Stomach (tissue), 4 donors: ENCODE results near the gene ANKRD11.

ENCODE experiments used
- EP300 ChIP-seq: sonication (generic); formaldehyde crosslinking; IDR thresholded peaks from one replicate; pipeline ENCODE4 v1.6.1; 2017; ENCODE audit warnings: antibody characterized with exemption
- POLR2A ChIP-seq, 4 donors: fragments of 450-650 bp; IDR thresholded peaks; one replicate each; pipeline ENCODE4 v1.6.1; 2016; ENCODE audit warnings: antibody characterized with exemption in 4 of 4, control low read depth in 2 of 4, mild to moderate bottlenecking in 1 of 4, moderate library complexity in 1 of 4
- POLR2AphosphoS5 ChIP-seq, 3 donors: sonication (generic); formaldehyde crosslinking; IDR thresholded peaks; one replicate each; pipeline ENCODE4 v1.6.1; 2016; ENCODE audit warnings: antibody characterized with exemption in 3 of 3
- TF ChIP-seq, protein P1 (sequence below), 7 experiments: fragments of 450-650 bp in 4 of 7; fragments of 200-600 bp in 3 of 7; sonication (generic) in 3 of 7; IDR thresholded peaks; one replicate each; pipeline ENCODE4 v1.5.1; 2016 to 2019; ENCODE audit warnings: antibody characterized with exemption in 7 of 7, control low read depth in 2 of 7, mild to moderate bottlenecking in 1 of 7

DNA sequence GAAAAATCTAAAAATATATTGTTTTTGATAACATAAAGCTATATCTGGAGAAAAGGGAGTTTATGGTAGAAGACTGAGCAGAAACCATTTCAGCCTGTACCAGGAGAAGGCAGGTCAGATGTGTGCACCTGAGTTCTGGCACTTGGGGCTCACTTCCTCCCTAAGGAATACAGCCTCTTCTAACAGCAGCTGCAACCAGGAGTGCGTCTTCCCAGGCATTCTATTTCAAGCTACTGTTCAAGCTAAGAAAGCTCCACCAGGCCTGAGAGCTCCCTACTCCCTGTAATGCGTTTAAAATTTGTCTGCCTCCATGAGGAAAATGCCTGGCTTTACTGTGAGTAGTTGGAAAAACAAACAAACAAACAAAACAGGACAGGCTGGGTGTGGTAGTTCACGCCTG lies 176.8 kb downstream of the ANKRD11 start:
- TF ChIP-seq, protein P1, sequence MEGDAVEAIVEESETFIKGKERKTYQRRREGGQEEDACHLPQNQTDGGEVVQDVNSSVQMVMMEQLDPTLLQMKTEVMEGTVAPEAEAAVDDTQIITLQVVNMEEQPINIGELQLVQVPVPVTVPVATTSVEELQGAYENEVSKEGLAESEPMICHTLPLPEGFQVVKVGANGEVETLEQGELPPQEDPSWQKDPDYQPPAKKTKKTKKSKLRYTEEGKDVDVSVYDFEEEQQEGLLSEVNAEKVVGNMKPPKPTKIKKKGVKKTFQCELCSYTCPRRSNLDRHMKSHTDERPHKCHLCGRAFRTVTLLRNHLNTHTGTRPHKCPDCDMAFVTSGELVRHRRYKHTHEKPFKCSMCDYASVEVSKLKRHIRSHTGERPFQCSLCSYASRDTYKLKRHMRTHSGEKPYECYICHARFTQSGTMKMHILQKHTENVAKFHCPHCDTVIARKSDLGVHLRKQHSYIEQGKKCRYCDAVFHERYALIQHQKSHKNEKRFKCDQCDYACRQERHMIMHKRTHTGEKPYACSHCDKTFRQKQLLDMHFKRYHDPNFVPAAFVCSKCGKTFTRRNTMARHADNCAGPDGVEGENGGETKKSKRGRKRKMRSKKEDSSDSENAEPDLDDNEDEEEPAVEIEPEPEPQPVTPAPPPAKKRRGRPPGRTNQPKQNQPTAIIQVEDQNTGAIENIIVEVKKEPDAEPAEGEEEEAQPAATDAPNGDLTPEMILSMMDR (IDR thresholded peaks at IDR 0.05), result no peak
- TF ChIP-seq POLR2A (IDR thresholded peaks at IDR 0.05) (no peak), EP300 (no peak), POLR2AphosphoS5 (IDR thresholded peaks at IDR 0.05) (no peak)
